ENCODE measurements around the gene WDR37. TPM values are rescaled to one million over a fixed set of nuclear protein-coding genes. Genes with fewer than 3 reads are reported as not detected.

The WDR37 gene
- total RNA-seq, 4 donors from 2014 or later: 1.3 to 21.7 (median 11.2) TPM

- H3K36me3 ChIP-seq: no peaks in the 10 kb centered on the region
- H3K9me3 ChIP-seq: no peaks in the 10 kb centered on the region
- H3K27ac ChIP-seq: no peak overlapping the region
- no peak for DNase-seq
- no peaks in the 10 kb centered on the region for H3K27me3 ChIP-seq
- no peaks in the 10 kb centered on the region for H3K4me1 ChIP-seq
- no peak overlapping the region for H3K4me3 ChIP-seq
- TF ChIP-seq POLR2A (IDR thresholded peaks at IDR 0.05): no peak
- TF ChIP-seq, protein P1, sequence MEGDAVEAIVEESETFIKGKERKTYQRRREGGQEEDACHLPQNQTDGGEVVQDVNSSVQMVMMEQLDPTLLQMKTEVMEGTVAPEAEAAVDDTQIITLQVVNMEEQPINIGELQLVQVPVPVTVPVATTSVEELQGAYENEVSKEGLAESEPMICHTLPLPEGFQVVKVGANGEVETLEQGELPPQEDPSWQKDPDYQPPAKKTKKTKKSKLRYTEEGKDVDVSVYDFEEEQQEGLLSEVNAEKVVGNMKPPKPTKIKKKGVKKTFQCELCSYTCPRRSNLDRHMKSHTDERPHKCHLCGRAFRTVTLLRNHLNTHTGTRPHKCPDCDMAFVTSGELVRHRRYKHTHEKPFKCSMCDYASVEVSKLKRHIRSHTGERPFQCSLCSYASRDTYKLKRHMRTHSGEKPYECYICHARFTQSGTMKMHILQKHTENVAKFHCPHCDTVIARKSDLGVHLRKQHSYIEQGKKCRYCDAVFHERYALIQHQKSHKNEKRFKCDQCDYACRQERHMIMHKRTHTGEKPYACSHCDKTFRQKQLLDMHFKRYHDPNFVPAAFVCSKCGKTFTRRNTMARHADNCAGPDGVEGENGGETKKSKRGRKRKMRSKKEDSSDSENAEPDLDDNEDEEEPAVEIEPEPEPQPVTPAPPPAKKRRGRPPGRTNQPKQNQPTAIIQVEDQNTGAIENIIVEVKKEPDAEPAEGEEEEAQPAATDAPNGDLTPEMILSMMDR (IDR thresholded peaks at IDR 0.05): no peak
- intact Hi-C loops (cut with DNase I; ENCODE audit: low total_unique reads): no loop called here
These were observed 34.5 kb downstream of the WDR37 start for GRCh38 chr10:1090696-1091095.

DNA sequence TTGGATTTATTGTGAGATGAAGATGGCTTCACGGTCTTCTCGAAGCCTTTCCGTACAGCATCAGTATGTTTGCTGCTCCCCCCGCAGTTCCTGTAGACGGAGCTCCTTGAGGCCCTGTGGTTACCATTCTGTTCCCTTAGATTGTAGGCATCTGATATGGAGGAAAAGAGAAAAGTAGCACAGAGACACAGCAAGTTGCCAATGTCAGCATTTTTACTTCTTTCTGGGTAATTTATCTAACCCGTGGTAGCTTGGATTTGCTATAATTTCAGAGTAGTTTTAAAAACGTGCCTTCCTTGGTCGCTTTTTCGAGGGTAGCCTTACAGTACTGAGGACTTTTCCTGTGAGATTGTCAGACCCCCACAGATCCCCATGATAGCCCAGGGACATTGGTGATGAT lies 37.5 kb downstream of the WDR37 start:
- no peak for TF ChIP-seq POLR2A (IDR thresholded peaks at IDR 0.05)
- DNase-seq: no peak
- Histone ChIP-seq H3K4me3 (no peak overlapping the region), H3K4me1 (no peaks in the 10 kb centered on the region), H3K27ac (no peak overlapping the region), H3K36me3 (no peaks in the 10 kb centered on the region), H3K9me3 (no peaks in the 10 kb centered on the region), H3K27me3 (no peaks in the 10 kb centered on the region)
- intact Hi-C loops (cut with DNase I; ENCODE audit: low total_unique reads): no loop called here

DNA sequence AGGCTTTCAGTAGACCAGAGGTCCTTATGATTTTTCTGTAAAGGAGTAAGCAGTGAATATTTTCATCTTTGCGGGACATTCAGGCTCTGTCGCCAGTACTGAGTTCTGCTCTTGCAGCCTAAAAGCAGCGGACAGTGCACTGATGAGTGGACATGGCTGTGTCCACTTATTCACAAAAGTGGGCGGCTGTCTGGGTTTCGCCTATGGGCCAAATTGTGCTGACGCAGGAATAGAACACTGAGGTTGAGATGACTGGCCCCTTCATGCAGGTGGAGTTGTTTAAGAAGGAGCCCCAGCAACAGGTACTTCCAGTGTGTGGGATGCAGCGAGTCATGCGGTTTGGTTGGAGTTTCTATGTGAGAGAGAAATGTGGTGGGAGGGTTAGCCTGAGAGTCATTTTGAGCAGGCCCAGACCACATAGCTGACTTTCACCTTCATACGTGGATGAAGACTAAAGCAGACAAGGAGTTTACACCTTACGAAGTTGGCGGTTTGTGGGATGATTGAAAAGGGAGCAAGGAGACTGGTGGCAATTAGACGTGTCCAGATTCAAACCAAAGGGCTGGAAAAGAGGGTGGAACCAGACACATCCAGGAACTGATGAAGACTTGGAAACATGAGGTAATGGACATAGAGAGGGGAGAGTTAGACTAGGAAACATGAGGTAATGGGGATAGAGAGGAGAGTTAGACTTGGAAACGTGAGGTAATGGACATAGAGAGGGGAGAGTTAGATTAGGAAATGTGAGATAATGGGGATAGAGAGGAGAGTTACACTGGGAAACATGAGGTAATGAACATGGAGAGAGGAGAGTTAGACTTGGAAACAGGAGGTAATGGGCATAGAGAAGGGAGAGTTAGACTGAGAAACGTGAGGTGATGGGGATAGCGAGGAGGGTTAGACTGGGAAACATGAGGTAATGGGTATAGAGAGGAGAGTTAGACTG lies 38.2 kb downstream of the WDR37 start:
- H3K4me3 ChIP-seq: no peak overlapping the region
- DNase-seq: no peak
- no peak for TF ChIP-seq POLR2A (IDR thresholded peaks at IDR 0.05)
- TF ChIP-seq, protein P1 (IDR thresholded peaks at IDR 0.05): no peak
- no peaks in the 10 kb centered on the region for H3K9me3 ChIP-seq
- H3K4me1 ChIP-seq: no peaks in the 10 kb centered on the region
- H3K36me3 ChIP-seq: no peaks in the 10 kb centered on the region
- no peaks in the 10 kb centered on the region for H3K27me3 ChIP-seq
- no peak overlapping the region for H3K27ac ChIP-seq
- intact Hi-C loops (cut with DNase I; ENCODE audit: low total_unique reads): no loop called here

DNA sequence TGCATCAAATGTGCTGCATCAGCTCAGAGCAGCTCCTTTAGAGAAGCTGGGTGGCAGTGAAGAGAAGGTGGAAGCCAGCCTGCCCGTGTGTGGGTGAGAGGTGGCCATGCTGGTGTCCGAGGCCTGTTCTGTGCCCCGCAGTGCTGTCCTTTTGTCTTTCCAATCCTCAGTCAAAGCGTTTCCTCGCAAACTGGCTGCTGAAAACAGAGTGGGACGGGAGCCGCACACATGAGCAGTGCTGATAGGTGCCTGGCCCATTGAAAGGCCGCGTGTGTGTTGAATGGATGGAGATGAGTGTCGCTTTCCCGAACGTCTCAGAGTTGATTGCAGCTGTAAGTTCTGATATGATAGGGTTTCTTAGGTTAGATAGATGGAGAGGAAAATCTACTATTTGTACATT lies 39.3 kb downstream of the WDR37 start:
- Histone ChIP-seq H3K4me3 (no peak overlapping the region), H3K4me1 (no peaks in the 10 kb centered on the region), H3K27ac (no peak overlapping the region), H3K36me3 (no peaks in the 10 kb centered on the region), H3K27me3 (no peaks in the 10 kb centered on the region), H3K9me3 (no peaks in the 10 kb centered on the region)
- no peak for DNase-seq
- TF ChIP-seq POLR2A (IDR thresholded peaks at IDR 0.05): no peak
- TF ChIP-seq, protein P1 (IDR thresholded peaks at IDR 0.05): no peak
- intact Hi-C loops (cut with DNase I; ENCODE audit: low total_unique reads): no loop called here

DNA sequence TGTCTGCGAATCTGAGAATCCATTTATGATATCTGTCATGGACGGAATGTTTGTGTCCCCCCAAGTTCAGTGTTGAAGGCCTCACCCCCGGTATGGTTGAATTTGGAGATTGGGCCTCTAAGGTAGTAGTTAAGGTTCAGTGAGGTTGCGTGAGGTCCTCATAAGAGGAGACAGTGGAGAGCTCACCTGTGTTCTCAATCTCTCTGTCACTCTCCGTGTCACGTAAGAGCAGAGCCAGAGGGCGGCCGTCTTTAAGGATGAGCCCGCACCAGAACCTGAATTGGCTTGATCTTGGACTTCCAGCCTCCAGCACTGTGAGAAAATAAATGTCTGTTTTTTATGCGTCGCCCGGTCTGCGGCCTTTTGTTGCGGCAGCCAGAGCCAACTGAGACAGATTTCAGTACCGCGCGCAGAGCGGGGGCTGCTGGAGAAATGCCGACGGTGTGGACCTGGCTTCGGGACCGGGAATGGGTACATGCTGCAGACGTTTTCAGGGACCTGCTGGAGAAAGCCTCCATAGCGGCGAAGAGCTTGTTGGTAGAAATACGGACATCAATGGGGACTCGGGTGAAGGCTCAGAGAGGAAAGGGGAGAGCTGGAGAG lies 40.2 kb downstream of the WDR37 start:
- DNase-seq: no peak

More for the DNA sequence above, 40.2 kb downstream of the WDR37 start:
- H3K27ac ChIP-seq: no peak overlapping the region
- no peaks in the 10 kb centered on the region for H3K36me3 ChIP-seq
- no peaks in the 10 kb centered on the region for H3K27me3 ChIP-seq
- no peaks in the 10 kb centered on the region for H3K9me3 ChIP-seq
- no peak for TF ChIP-seq POLR2A (IDR thresholded peaks at IDR 0.05)
- TF ChIP-seq, protein P1 (IDR thresholded peaks at IDR 0.05): no peak
- no peak overlapping the region for H3K4me3 ChIP-seq
- no peaks in the 10 kb centered on the region for H3K4me1 ChIP-seq
- intact Hi-C loops (cut with DNase I; ENCODE audit: low total_unique reads): no loop called here

Measured in uterus (tissue), 4 donors.